Measurements from ENCODE around the gene TMEM30A.

The TMEM30A gene

GRCh38 chr6:75261299-75261698, 23.3 kb downstream of the TMEM30A start:
- DNase-seq: no peak

- no peak for DNase-seq
These were observed 27.1 kb downstream of the TMEM30A start for GRCh38 chr6:75257343-75258087.

DNA sequence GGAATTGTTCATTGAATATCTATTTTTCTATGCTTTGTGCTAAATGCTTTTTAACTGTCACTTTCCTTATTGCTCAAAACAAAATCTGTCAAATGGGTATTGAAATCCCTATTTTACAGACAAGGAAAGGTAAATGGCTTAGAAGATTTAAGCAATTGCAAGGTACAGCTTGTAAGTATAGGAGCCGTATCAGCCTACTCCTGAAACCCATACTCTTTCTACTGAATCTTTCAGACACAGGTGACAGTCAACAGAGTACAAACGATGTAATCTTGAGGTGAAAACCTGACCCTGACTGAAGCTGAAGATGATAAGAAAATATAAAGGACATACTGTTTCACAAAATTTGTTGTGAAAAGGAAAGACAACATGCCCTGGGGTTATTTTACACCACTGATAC, 34.0 kb downstream of the TMEM30A start:
- no peak for DNase-seq

GRCh38 chr6:75249837-75250236, 34.8 kb downstream of the TMEM30A start:
- no peak for DNase-seq

DNA sequence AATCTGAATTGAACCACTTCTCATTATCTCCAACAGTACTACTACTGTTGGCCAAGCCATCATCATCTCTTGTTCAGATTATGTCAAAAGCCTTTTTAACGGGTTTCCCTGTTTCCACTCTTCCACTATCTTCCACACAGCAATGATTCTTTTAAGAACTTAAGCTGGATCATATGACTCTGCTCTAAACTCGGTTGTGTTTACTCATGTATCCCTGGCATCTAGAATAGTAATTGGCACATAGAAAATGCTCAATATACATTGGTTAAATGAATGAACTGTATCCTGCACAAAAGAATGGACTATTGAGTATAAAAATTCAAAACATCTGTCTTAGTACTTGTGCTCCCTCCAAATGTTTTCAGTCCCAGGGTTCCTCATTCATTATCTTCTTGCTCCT, 38.2 kb downstream of the TMEM30A start:
- peak; percentile 15 for DNase-seq

GRCh38 chr6:75244063-75244584, 40.5 kb downstream of the TMEM30A start:
- DNase-seq: peak; percentile 28

- DNase-seq: peak; percentile 96
These were observed 41.1 kb downstream of the TMEM30A start, which contains the start of gene COX7A2 for GRCh38 chr6:75243333-75244062. TSS of gene COX7A2 (minus strand) at chr6:75243801. CDS start at chr6:75243734, 67 bp downstream.

DNA sequence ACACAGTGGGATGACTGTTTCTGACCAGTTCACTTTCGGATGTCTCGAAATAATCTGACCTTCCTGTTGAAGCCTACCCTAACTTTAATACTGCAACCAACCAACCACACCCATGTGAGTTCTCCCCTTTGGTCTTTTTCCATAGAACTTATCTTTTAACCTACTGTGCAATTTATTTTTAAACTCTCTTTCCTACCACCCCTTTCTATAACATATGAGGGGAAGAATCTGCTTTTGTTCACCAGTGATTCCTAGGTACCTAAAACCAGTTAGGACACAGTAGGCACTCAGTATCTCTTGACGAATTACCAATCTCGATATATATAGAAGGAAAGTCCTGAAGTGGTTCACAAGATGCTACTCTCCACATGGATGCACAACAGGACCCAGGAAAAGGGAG, 48.0 kb downstream of the TMEM30A start:
- DNase-seq: no peak

DNA sequence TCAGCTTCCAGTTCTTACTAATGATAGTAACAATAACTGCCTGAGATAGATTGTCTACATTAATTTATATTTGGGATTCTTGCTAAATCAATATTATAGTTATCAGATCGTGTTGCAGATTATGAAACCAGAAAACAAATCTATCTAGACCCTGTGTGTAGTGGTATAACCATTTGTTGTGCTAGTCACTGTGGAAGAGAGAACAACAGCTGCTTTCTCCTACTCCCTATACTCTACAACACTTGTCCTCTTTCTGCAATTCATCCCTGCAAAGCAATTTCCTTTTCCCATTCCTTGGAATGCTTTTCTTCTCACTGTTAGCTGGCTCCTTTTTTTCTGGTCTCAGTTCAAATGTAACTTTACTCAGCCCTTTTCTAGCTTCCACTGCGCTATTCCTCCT, 49.3 kb downstream of the TMEM30A start:
- DNase-seq: no peak

DNA sequence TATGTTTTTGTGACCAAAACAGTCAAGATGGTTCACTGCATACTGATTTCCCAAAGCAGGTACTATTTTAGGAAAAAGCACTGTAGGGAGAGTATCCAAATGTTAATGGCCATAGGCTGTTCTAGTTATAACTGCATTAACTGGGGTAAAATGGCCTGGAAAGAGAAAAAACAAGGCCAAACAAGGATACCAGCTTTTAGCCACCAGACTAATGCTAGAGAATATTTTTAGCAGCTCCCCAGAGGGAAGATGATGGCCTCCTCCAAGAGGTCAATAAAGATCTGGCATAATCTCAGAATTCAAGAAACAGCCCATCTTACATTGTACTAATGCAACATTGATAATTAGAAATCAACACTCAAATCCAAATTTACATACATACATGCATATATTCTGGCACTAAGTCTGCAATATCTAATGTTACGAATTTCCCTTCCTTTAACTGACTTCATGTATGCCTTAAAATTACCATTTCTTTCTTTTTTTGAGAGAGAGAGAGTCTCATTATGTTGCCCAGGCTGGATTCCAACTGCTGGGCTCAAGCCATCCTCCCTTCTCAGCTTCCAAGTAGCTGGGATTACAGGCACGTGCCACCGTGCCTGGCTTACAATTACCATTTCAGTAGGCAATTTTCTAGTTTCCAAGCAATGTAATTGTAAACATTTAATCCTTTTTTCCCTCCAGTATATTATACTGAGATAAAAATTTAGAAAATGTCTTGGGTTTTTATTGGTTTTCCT, 50.3 kb downstream of the TMEM30A start:
- DNase-seq: no peak

- DNase-seq: no peak
These were observed 51.4 kb downstream of the TMEM30A start for GRCh38 chr6:75233092-75233615.

DNA sequence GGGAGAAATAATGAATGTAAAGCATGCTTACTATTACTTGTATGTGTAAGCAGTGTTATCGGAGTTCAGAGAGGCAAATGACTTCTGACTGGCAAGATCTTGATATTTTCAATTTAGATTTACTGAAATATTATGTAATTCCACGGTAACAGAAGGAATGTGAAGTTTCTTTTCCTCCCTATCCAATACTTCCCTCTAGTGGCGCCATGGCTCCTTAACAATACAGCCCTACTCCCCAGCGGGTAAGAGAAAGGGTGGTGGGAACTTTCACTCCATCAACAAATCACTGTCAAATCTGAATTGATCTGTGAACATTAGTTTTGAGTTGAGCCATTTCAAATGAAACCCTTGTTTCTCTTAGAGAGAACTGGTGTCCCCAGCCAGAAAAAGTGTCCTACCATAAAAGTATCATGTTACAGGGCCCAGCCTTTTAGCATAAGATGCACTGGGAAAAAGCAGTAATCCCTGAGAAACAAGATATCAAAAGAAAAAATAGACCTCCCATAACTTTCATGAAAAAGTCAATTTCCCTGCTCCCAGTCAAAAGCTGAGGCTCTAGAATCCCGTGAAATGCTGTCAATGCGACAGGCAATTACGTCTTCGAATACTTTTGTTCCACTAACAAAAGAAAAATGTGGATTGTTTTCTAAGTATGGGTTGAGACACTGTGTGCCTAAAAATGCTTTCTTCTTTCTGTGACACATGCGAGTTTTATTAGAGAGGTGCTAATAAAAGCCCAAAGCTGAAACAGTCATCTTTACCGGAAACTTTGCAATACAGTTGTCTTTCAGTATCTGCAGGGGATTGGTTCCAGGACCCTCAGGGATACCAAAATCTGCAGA, 53.9 kb downstream of the TMEM30A start:
- peak; percentile 66 for DNase-seq

DNA sequence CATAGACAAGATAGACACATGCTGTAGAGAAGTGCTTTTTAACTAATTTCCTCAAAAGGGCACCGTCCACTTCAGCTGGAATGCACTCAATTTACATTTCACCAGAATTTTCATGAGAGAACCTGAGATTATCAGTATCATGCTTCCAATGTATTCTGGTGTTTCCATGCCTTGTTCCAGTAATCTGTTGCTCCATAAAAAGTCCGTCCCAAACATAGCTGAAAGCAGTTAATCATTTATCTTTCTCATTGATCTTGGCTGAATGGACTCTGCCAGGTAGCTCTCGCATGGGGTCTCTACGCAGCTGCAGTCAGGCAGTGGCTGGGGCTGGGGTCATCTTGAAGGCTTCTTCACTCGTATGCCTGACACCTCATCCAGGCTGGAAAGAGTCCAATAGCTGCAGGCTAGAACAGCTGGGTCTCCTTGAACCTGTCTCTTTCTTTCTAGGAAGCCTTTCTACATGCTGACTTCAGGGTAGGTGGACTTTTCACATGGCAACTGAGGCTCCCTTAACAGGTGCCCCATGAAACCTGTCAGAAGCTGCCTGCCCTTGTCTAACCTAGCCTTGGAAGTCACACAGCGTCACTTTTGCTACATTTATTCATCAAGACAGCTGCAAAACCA, 60.2 kb downstream of the TMEM30A start:
- DNase-seq: no peak

DNA sequence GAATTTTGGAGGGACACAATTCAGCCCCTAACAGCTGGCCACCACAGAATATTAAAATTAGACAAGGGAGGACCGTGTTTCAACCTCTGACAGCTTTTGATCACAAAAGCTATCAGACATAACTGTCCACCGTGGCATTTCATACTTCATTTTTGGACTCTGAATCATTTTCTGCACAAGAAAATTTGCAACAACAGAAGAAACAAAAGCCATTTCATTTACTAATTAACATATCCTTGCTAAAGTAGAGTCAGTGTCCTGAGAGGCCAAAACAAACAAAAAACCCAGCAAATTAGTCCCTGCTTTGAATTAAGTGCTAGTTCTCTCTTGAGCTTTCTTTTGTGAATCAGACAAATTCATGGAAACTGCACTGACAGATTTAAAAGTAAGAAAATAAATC, 61.2 kb downstream of the TMEM30A start:
- DNase-seq: no peak

DNA sequence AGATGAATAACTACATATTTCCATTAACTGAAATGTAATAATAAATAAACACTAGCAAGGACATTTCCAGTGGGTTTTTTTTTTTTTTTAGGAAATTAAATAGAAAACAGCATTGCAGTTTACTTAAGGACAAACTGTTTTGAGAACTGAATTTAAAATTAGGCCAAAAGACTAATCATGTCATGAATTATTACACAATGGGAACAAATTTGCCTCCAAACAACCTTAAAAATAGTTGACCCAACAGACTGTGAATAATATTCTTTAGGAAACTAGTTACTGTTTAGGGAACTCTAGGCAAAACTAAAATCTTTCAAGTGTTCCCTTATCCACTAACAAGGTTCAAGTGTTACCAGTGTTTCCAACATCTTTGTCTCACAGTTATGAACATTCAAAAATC, 62.3 kb downstream of the TMEM30A start:
- no peak for DNase-seq

DNA sequence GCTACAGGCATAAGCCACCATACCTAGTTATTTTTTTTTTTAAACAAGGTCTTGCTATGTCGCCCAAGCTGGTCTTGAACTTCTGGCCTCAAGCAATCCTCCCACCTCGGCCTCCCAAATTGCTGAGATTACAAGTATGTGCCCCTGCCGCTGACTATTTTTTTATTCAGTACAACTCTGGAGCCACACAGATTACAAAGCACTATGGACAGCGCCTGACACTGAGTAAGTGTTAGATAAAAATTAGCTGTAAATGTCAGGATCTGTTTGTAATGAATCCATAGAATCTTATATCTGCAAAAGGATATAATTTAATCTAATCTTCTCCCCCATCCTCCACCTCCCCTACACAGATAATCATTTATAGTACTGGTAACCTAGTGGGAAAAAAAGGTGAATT, 63.5 kb downstream of the TMEM30A start:
- DNase-seq: no peak

- no peak for DNase-seq
These were observed 64.2 kb downstream of the TMEM30A start for GRCh38 chr6:75220357-75220756.

GRCh38 chr6:75219263-75219662, 65.3 kb downstream of the TMEM30A start:
- no peak for DNase-seq

GRCh38 chr6:75217193-75217592, 67.4 kb downstream of the TMEM30A start:
- no peak for DNase-seq

DNA sequence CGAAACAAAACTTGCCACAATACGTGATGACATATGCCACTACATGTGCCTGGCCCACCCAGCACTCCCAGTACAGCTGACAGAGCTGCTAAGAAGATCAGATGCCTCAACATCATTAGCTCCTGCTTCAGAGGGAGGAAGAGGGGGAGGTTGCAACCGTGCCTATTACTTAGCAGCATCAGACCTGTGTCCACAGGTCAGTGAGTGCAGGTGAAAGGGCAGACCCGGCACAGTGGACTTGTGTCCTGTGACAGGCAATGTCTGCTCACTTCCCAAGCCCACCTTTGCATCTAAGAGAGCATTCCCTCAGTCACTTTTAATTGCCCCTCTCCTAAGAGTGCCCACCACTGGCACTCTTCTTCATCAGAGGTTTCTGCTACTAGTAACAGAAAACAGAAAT, 69.3 kb downstream of the TMEM30A start:
- no peak for DNase-seq

- DNase-seq: peak; percentile 14
These were observed 70.9 kb downstream of the TMEM30A start for GRCh38 chr6:75213732-75214131.

- no peak for DNase-seq
These were observed 71.5 kb downstream of the TMEM30A start for GRCh38 chr6:75213112-75213511.

All from NCI-H82 (cell line).